Retinal pigment epithelial cell (primary cell): ENCODE data around the gene LOXL4.
A peak's percentile ranks its signal among the peaks of the same experiment; 100 is the strongest.

Experiments
- DNase-seq: peaks from one replicate; pipeline ENCODE4 v3.0.0-alpha.2; 2010; ENCODE audit warnings: low read depth
- H3K4me3 ChIP-seq: 2 replicates; pipeline ENCODE4 v1.5.1; 2011; ENCODE audit warnings: mild to moderate bottlenecking, low read length, control low read depth, moderate library complexity
- TF ChIP-seq, protein P1 (sequence below): conservative IDR thresholded peaks from 2 replicates; pipeline ENCODE4 v1.5.1; 2011; ENCODE audit warnings: low read depth, low read length, control low read depth, inconsistent platforms

Gene LOXL4

DNA sequence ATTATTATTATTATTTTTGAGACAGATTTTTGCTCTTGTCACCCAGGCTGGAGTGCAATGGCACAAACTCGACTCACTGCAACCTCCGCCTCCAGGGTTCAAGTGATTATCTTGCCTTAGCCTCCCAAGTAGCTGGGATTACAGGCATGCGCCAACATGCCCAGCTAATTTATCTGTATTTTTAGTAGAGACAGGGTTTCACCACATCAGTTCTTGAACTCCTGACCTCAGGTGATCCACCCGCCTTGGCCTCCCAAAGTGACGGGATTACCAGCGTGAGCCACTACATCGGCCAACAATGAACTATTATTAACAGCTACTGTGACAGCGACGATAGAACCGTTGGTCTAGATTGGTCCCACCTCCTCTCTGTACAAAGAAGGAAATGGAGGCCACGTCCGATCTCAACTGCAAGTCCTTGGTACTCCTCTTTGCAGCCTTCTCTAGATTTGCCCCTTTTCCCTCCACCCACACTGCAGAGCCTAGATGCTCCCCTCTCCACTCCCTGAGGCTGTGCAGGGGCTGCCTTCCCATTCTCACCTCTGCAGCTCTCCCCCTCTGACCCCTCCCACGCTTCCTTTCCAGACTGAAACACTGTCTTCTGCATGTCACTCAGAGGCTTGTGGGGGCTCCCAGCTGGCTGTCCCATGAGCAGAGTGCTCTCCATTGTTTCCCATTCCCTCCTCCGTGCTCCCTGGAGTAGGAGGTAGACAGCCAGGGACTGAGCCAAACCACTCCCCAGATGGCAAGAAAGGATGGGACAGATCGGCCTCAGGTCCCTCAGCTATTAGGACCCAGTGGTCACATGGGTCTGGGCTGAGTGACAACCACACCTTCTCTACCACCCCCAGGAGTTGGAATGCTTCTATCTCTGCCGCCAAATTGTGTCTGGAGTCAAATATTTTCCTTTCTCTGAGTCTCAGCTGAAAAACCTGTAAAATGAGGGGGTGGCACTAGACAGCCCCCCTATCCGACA is 2.3 kb downstream of the LOXL4 start:
- TF ChIP-seq, protein P1, sequence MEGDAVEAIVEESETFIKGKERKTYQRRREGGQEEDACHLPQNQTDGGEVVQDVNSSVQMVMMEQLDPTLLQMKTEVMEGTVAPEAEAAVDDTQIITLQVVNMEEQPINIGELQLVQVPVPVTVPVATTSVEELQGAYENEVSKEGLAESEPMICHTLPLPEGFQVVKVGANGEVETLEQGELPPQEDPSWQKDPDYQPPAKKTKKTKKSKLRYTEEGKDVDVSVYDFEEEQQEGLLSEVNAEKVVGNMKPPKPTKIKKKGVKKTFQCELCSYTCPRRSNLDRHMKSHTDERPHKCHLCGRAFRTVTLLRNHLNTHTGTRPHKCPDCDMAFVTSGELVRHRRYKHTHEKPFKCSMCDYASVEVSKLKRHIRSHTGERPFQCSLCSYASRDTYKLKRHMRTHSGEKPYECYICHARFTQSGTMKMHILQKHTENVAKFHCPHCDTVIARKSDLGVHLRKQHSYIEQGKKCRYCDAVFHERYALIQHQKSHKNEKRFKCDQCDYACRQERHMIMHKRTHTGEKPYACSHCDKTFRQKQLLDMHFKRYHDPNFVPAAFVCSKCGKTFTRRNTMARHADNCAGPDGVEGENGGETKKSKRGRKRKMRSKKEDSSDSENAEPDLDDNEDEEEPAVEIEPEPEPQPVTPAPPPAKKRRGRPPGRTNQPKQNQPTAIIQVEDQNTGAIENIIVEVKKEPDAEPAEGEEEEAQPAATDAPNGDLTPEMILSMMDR: no peak
- H3K4me3 ChIP-seq: no peak overlapping the region
- no peak for DNase-seq

DNA sequence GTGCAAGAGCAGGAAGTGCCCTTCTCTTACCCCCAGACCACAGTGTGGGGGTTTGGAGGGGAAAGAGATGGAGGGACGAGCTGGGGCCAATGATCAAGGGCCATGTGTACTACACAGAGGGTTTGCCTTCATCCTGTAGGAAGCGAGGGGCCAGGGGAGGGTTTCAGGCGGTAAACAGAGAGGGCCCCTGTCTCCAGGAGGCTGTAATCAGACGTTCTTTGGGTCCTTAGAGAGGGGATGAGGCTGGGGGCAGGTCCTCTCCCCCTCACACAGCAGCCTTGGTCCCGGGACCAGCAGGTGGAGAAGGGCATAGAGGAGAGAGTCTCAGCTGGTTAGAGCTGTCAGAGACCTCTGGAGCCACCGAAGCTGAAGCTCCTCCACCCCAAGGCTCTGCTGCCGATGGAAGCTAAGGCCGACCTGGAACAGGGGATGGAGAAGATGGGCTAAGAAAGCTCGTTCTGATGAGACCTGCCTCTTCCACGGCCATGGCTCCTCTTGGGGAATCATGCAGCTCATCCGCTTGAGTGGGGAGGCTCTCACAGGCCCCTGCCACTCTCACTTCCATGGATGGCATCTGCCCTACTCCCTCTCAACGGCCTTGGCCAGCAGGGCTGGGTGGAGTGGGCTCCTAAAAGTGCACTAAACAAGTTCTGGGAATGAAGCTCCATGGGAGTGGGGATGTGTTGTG is 3.5 kb downstream of the LOXL4 start:
- TF ChIP-seq, protein P1: no peak
- no peak overlapping the region for H3K4me3 ChIP-seq
- no peak for DNase-seq

DNA sequence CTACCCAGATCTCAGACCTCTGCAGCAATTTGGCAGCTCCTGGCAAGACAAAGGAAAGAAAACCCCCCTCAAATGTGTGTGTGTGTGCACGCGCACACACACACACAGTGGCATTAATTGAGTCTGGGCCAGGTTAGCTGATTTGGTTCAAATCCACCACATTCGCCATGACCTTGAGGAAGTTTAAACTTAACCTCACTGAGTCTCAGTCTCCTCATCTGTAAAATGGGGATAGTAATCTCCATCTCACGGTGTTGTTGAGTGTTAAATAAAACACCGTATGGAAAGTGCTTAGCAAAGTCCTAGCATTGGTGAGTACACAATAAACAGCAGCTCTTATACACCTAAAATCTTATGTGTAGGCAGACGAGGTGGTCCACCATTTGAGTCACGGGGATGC is 4.9 kb downstream of the LOXL4 start:
- TF ChIP-seq, protein P1: no peak
- DNase-seq: no peak
- no peak overlapping the region for H3K4me3 ChIP-seq

DNA sequence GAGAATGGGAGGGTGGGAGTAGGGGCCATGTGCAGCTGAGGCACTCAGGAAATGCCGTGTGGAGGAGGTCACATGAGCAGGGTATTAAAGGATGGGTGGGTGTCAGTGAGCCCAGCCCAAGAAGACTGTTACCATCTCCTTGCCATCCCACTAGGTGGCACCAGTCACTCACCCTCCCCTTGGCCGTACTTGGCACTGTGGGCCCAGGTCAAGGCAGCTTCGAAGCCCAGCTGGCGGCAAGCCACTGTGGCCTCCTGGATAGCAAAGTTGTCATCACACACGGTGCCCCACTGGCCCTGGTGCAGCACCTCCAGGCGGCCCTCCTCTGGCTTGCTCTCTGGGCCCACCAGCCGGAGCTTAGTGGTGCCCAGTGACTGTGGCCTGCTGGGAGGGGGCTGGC is 5.4 kb downstream of the LOXL4 start:
- DNase-seq: no peak
- H3K4me3 ChIP-seq: no peak overlapping the region
- TF ChIP-seq, protein P1: peak; percentile 58

DNA sequence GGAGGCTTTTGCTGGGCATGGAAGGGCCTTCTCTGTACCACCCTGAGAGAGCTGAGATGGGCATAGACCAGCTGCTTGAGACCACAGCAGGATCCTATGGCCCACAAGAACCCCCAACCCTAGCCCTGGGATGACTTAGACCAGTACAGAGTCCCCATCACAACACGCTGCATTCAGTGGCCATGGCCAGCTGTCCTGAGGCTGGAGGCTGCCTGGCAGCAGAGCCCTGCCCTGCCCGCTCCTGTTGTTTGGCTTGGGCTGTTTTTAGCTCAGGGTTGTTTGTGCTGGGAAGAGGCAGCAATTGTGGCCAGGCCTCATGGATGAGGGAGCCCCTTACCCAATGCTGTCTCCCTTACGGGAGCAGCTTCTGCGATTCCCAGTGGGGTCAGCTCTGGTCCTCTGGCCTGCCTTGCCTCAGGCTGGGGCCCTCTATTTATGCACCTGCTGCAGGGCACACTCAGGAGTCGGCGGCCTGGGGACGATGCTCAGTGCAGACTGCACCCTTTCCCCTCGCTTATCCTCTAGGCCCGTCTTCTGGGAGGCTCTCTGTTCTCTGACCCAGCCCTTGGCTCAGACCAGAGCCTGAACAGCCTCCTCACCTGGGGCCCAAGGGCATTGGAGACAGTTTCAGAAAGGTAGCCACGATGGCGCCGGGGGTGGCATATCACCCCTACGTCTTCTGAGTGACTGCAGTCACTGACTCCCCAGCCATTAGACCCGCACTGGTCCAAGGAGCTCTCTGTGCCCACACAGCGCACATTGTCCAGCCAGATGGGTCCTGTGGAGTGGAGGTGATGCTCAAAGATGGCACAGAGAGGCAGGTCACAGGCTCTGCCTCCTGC is 6.3 kb downstream of the LOXL4 start:
- TF ChIP-seq, protein P1: no peak

DNA sequence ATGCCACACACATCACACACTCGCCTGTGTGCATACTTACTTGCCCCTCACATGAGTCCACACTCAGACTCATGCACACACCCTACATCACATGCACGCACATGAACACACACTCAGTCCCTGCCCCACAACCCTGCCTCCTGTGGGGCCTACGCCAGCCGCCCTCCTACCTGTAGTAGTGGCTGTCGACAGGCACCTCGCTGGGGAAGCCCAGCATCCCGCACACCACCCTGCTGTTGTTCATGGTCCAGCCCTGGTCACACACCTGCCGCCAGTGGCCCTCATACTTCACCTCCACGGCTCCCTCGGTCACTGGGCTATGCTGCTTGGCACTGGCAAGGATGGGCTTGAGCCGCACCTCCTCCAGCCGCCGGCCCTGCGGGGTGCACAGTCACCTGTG is 7.2 kb downstream of the LOXL4 start:
- TF ChIP-seq, protein P1: no peak
- DNase-seq: no peak
- H3K4me3 ChIP-seq: no peak overlapping the region

More for the DNA sequence above, 6.3 kb downstream of the LOXL4 start:
- H3K4me3 ChIP-seq: no peak overlapping the region
- no peak for DNase-seq
